Measurements from ENCODE around the gene LYRM9.
"Not testable (repeated sequence)": the region's sequence is repeated elsewhere in the genome, so short reads cannot be mapped to it uniquely, and the experiment has no call there.

LYRM9 gene

GRCh38 chr17:27837769-27838168, 55.4 kb downstream of the LYRM9 start:
- DNase-seq, result not testable (repeated sequence)

- no peak for DNase-seq
Measured at GRCh38 chr17:27836651-27837050, 56.5 kb downstream of the LYRM9 start.

- DNase-seq, result no peak
Measured at GRCh38 chr17:27834571-27834970, 58.6 kb downstream of the LYRM9 start.

- DNase-seq, result no peak
Measured at GRCh38 chr17:27832831-27833230, 60.3 kb downstream of the LYRM9 start.

- DNase-seq, result not testable (repeated sequence)
Measured at GRCh38 chr17:27829888-27830287, 63.3 kb downstream of the LYRM9 start.

GRCh38 chr17:27829143-27829711, 63.9 kb downstream of the LYRM9 start:
- DNase-seq, result not testable (repeated sequence)

Measured in activated CD8-positive, alpha-beta memory T cell treated with anti-CD3 and anti-CD28 coated beads, Interleukin-2, amount 50 U/mL, for 4 hours (primary cell).